22Rv1 (cell line): ENCODE data around the gene TRIP11.

Experiments
- ZFX ChIP-seq: fragments of 450-650 bp; IDR thresholded peaks from 2 replicates; pipeline ENCODE4 v1.6.1; 2017; ENCODE audit warnings: antibody characterized with exemption, borderline replicate concordance
- TF ChIP-seq, protein P1 (sequence below): fragments of 450-650 bp; IDR thresholded peaks from 2 replicates; pipeline ENCODE4 v1.5.1; 2017; ENCODE audit warnings: mild to moderate bottlenecking

DNA sequence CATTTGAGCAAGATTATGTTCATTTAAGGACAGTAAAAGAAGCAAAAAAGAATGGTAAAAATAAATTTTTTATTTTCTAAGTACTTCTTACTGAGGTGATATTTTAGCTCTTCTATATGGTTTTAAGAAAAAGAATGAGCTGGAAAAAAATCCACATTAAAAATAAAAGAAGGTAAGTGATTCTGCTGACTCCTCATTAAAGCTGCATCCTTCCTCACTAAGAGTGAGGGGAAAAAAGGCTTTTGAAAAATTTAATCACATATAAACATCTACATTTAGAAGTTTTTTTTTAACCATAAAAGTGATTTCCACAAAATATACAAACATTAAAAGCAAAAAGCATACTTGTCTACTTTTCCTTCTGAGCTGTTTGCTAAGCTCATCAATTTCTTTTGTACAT is 64.1 kb downstream of the TRIP11 start:
- TF ChIP-seq, protein P1, sequence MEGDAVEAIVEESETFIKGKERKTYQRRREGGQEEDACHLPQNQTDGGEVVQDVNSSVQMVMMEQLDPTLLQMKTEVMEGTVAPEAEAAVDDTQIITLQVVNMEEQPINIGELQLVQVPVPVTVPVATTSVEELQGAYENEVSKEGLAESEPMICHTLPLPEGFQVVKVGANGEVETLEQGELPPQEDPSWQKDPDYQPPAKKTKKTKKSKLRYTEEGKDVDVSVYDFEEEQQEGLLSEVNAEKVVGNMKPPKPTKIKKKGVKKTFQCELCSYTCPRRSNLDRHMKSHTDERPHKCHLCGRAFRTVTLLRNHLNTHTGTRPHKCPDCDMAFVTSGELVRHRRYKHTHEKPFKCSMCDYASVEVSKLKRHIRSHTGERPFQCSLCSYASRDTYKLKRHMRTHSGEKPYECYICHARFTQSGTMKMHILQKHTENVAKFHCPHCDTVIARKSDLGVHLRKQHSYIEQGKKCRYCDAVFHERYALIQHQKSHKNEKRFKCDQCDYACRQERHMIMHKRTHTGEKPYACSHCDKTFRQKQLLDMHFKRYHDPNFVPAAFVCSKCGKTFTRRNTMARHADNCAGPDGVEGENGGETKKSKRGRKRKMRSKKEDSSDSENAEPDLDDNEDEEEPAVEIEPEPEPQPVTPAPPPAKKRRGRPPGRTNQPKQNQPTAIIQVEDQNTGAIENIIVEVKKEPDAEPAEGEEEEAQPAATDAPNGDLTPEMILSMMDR: no peak
- TF ChIP-seq ZFX: no peak
